ENCODE results near the gene IL17RA. TPM values are rescaled to one million over a fixed set of nuclear protein-coding genes. Genes with fewer than 3 reads are reported as not detected.
A peak's percentile ranks its signal among the peaks of the same experiment; 100 is the strongest.

The IL17RA gene
- total and polyA plus RNA-seq, 10 donors: 2.9 to 100 (median 43.2) TPM

DNA sequence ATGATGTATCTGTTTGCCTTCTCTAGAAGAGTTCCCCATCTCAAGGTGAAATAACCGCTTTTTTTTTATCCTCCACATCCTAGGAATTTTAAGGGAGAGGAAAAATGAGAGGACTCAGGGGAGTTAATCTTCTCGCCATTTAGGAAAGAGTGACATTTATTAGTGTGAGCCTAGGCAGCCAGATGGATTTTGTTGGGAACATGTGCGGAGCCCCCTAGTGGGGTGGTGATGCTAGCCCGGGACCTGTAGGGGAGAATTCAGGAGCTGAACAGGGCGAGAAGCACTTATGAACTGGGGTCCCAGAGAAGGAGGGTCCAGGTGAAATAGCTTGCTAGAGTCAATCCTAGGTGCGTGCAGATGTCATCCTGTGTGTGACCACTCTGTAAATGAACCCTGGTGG, 10.7 kb downstream of the IL17RA start:
- Histone ChIP-seq H3K36me3 (peaks cover 5 to 51% (median 27%) of the 10 kb centered on the region in 6 donors), H3K4me1 (peaks cover 5 to 100% (median 66%) of the 10 kb centered on the region in 6 donors), H3K27me3 (replicated peaks in 1 of 7) (no peaks in the 10 kb centered on the region), H3K27ac (peak overlapping the region in 4 of 8 donors; percentile 25 to 88 (median 83)), H3K9me3 (no peaks in the 10 kb centered on the region), H3K4me3 (no peak overlapping the region)
- TF ChIP-seq POLR2A (IDR thresholded peaks at IDR 0.05): no peak
- TF ChIP-seq, protein P1, sequence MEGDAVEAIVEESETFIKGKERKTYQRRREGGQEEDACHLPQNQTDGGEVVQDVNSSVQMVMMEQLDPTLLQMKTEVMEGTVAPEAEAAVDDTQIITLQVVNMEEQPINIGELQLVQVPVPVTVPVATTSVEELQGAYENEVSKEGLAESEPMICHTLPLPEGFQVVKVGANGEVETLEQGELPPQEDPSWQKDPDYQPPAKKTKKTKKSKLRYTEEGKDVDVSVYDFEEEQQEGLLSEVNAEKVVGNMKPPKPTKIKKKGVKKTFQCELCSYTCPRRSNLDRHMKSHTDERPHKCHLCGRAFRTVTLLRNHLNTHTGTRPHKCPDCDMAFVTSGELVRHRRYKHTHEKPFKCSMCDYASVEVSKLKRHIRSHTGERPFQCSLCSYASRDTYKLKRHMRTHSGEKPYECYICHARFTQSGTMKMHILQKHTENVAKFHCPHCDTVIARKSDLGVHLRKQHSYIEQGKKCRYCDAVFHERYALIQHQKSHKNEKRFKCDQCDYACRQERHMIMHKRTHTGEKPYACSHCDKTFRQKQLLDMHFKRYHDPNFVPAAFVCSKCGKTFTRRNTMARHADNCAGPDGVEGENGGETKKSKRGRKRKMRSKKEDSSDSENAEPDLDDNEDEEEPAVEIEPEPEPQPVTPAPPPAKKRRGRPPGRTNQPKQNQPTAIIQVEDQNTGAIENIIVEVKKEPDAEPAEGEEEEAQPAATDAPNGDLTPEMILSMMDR (IDR thresholded peaks at IDR 0.05 in 8 of 11, conservative IDR thresholded peaks at IDR 0.05 in 3 of 11): no peak
- no peak for TF ChIP-seq POLR2AphosphoS5 (IDR thresholded peaks at IDR 0.05)
- WGBS, 5 donors: 80 to 89% (median 85%) methylated on average over 6 of the region's 6 CpGs
- intact Hi-C loops (cut with DNase I; ENCODE audit: low total_unique reads): no loop called here
- DNase-seq: peak; percentile 43

DNA sequence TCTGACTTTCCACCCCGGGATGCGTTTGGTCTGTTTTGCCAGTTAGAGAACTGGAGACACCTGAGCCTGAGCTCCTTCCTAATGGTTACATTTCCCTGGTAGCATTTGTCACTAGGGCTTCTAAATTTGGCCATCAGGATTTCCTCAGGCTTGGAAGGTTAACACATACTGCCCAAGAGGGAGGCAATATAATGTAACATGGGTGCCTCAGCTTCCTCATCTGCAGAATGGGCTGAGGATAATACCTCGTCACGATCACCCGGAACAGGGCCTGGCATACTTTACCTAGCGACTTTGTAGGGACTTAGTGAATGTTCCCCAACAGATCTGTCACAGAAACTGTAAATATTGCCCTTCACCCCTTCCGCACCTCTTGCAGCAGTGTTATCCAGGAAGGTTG, 11.3 kb downstream of the IL17RA start:
- DNase-seq: no peak

DNA sequence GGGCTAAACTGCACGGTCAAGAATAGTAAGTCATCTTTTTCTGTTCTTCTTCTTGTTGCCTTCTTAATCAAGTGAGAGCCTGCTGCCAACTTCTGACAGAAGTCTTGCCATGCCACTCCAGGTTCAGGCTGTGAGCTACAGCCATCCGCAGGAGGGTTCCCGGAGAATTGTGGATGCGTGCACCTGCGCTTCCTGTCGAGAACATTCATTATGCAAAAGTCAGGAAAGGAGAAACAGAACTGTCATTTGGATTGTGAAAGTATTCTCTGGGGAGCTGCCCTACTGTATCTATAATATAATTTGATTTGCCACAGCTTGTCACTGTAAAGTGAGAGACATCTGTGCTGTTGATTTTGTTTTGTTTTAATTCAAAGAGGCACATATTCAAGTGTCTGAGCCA, 12.3 kb downstream of the IL17RA start:
- 34 to 56% (median 46%) methylated on average over 6 of the region's 6 CpGs for WGBS, 5 donors
- TF ChIP-seq POLR2A (IDR thresholded peaks at IDR 0.05) (no peak), POLR2AphosphoS5 (IDR thresholded peaks at IDR 0.05) (no peak)
- TF ChIP-seq, protein P1 (IDR thresholded peaks at IDR 0.05 in 8 of 11, conservative IDR thresholded peaks at IDR 0.05 in 3 of 11): no peak
- H3K4me1 ChIP-seq: peaks cover 5 to 100% (median 55%) of the 10 kb centered on the region in 6 donors
- peak overlapping the region in 1 of 8 donors; percentile 9 for H3K4me3 ChIP-seq
- H3K27me3 ChIP-seq (replicated peaks in 1 of 7): no peaks in the 10 kb centered on the region
- peaks cover 7 to 67% (median 43%) of the 10 kb centered on the region in 6 donors for H3K36me3 ChIP-seq
- DNase-seq: peak; percentile 36
- peak overlapping the region in 6 of 8 donors; percentile 30 to 88 (median 78) for H3K27ac ChIP-seq
- H3K9me3 ChIP-seq: no peaks in the 10 kb centered on the region
- intact Hi-C loops (cut with DNase I; ENCODE audit: low total_unique reads): no loop called here

More for the DNA sequence above, 11.3 kb downstream of the IL17RA start:
- Histone ChIP-seq H3K27me3 (replicated peaks in 1 of 7) (no peaks in the 10 kb centered on the region), H3K27ac (peak overlapping the region in 5 of 8 donors; percentile 25 to 88 (median 81)), H3K36me3 (peaks cover 7 to 57% (median 33%) of the 10 kb centered on the region in 6 donors), H3K9me3 (no peaks in the 10 kb centered on the region), H3K4me3 (peak overlapping the region in 1 of 8 donors; percentile 6), H3K4me1 (peaks cover 5 to 100% (median 63%) of the 10 kb centered on the region in 6 donors)
- TF ChIP-seq POLR2AphosphoS5 (IDR thresholded peaks at IDR 0.05) (no peak), POLR2A (IDR thresholded peaks at IDR 0.05) (no peak)
- TF ChIP-seq, protein P1 (IDR thresholded peaks at IDR 0.05 in 8 of 11, conservative IDR thresholded peaks at IDR 0.05 in 3 of 11): no peak
- WGBS, 5 donors: 85 to 97% (median 91%) methylated on average over 7 of the region's 7 CpGs
- intact Hi-C loops (cut with DNase I; ENCODE audit: low total_unique reads): no loop called here

DNA sequence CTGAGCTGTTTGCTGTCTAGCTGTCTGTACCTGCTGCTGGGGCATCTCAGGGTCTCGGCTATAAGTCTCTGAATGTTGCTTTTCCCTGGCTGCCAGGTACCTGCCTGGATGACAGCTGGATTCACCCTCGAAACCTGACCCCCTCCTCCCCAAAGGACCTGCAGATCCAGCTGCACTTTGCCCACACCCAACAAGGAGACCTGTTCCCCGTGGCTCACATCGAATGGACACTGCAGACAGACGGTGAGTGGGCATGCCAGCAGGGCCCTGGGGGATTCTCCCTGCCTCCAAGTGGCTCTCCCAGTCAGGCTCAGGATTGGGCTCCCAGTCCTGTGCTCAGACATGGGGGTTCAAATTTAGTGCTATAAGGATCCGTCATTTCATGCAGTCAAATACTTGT, 12.9 kb downstream of the IL17RA start:
- intact Hi-C loops (cut with DNase I; ENCODE audit: low total_unique reads): no loop called here
- Histone ChIP-seq H3K36me3 (peaks cover 7 to 73% (median 49%) of the 10 kb centered on the region in 6 donors), H3K4me1 (peaks cover 5 to 100% (median 54%) of the 10 kb centered on the region in 6 donors), H3K27ac (peak overlapping the region in 7 of 8 donors; percentile 24 to 88 (median 76)), H3K4me3 (peak overlapping the region in 1 of 8 donors; percentile 20), H3K27me3 (replicated peaks in 1 of 7) (no peaks in the 10 kb centered on the region), H3K9me3 (no peaks in the 10 kb centered on the region)
- DNase-seq: peak; percentile 69
- TF ChIP-seq, protein P1 (IDR thresholded peaks at IDR 0.05 in 8 of 11, conservative IDR thresholded peaks at IDR 0.05 in 3 of 11): no peak
- TF ChIP-seq POLR2AphosphoS5 (IDR thresholded peaks at IDR 0.05) (peak in 1 of 3 donors; percentile 20), POLR2A (IDR thresholded peaks at IDR 0.05) (no peak)
- WGBS, 5 donors: 84 to 92% (median 89%) methylated on average over 5 to 6 of the region's 6 CpGs
